ENCODE results near the gene FGG. TPM values are rescaled to one million over a fixed set of nuclear protein-coding genes. Genes with fewer than 3 reads are reported as not detected.

Gene FGG
- total and polyA plus RNA-seq, 9 donors, result 0.09 to 9.7 (median 0.93) TPM; not detected in 4

- no peaks in the 10 kb centered on the region for H3K36me3 ChIP-seq (ENCODE audit: control insufficient read depth, insufficient read depth, low read length)
- H3K27ac ChIP-seq (ENCODE audit: low read length), result no peak overlapping the region
- DNase-seq, result no peak
- H3K27me3 ChIP-seq (ENCODE audit: control insufficient read depth, insufficient read depth, low read length), result no peaks in the 10 kb centered on the region
- H3K4me1 ChIP-seq (ENCODE audit: control insufficient read depth, insufficient read depth, low read length), result no peaks in the 10 kb centered on the region
- WGBS (ENCODE audit: insufficient coverage), result no CpG with 5 or more reads among the region's 2 CpGs
- no peak overlapping the region for H3K4me3 ChIP-seq (ENCODE audit: low read length)
- H3K9me3 ChIP-seq (replicated peaks; ENCODE audit: control insufficient read depth, low read depth, low read length), result no peaks in the 10 kb centered on the region
These were observed 24.3 kb downstream of the FGG start for GRCh38 chr4:154588198-154588597.

DNA sequence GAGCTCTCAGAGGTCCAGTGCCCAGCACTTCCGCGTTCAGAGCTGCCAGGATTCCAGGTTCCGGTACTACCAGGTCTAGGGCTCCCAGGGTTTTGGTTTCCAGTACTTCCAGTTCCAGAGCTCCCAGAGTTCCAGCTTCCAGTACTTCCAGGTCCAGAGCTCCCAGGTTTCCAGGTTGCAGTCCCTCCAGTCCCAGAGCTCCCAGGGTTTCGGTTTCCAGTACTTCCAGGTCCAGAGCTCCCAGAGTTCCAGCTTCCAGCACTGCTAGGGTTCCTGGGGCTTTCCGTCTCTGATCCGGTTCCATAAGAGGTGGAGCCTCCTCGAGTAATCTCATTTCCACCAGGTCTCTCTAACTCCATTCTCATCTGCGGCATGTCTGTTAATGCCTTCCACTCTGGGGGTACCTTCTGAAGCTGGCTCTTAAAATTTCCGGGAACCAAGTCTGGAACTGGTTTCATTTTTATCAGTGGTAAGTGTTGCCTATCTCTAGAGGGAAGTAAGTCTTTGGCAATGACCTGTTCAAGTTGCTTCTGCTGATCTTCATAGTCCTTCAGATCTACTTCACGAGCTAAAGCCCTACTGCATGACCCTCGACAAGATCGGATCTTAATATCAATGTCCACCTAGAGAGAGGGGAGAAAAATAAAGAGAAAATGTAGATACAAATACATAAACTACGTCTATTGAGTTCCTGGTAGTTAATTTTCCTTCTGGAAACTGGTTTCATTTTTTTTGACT lies 26.0 kb downstream of the FGG start:
- Histone ChIP-seq H3K4me3 (ENCODE audit: low read length) (no peak overlapping the region), H3K27ac (ENCODE audit: low read length) (no peak overlapping the region), H3K9me3 (replicated peaks; ENCODE audit: control insufficient read depth, low read depth, low read length) (no peaks in the 10 kb centered on the region), H3K4me1 (ENCODE audit: control insufficient read depth, insufficient read depth, low read length) (no peaks in the 10 kb centered on the region), H3K36me3 (ENCODE audit: control insufficient read depth, insufficient read depth, low read length) (no peaks in the 10 kb centered on the region), H3K27me3 (ENCODE audit: control insufficient read depth, insufficient read depth, low read length) (no peaks in the 10 kb centered on the region)
- WGBS (ENCODE audit: insufficient coverage), result 93% methylated on average over 5 of the region's 13 CpGs
- DNase-seq, result no peak

GRCh38 chr4:154585369-154586018 lies 27.0 kb downstream of the FGG start:
- WGBS (ENCODE audit: insufficient coverage), result 94% methylated on average over 6 of the region's 10 CpGs
- DNase-seq, result no peak
- no peak overlapping the region for H3K27ac ChIP-seq (ENCODE audit: low read length)
- no peaks in the 10 kb centered on the region for H3K27me3 ChIP-seq (ENCODE audit: control insufficient read depth, insufficient read depth, low read length)
- H3K4me3 ChIP-seq (ENCODE audit: low read length), result no peak overlapping the region
- H3K9me3 ChIP-seq (replicated peaks; ENCODE audit: control insufficient read depth, low read depth, low read length), result no peaks in the 10 kb centered on the region
- H3K4me1 ChIP-seq (ENCODE audit: control insufficient read depth, insufficient read depth, low read length), result no peaks in the 10 kb centered on the region
- no peaks in the 10 kb centered on the region for H3K36me3 ChIP-seq (ENCODE audit: control insufficient read depth, insufficient read depth, low read length)

GRCh38 chr4:154584259-154584658 lies 28.2 kb downstream of the FGG start:
- H3K27ac ChIP-seq (ENCODE audit: low read length), result no peak overlapping the region
- no peaks in the 10 kb centered on the region for H3K27me3 ChIP-seq (ENCODE audit: control insufficient read depth, insufficient read depth, low read length)
- no peak for DNase-seq
- WGBS (ENCODE audit: insufficient coverage), result no CpG with 5 or more reads among the region's 5 CpGs
- H3K4me3 ChIP-seq (ENCODE audit: low read length), result no peak overlapping the region
- no peaks in the 10 kb centered on the region for H3K36me3 ChIP-seq (ENCODE audit: control insufficient read depth, insufficient read depth, low read length)
- H3K9me3 ChIP-seq (replicated peaks; ENCODE audit: control insufficient read depth, low read depth, low read length), result no peaks in the 10 kb centered on the region
- no peaks in the 10 kb centered on the region for H3K4me1 ChIP-seq (ENCODE audit: control insufficient read depth, insufficient read depth, low read length)

DNA sequence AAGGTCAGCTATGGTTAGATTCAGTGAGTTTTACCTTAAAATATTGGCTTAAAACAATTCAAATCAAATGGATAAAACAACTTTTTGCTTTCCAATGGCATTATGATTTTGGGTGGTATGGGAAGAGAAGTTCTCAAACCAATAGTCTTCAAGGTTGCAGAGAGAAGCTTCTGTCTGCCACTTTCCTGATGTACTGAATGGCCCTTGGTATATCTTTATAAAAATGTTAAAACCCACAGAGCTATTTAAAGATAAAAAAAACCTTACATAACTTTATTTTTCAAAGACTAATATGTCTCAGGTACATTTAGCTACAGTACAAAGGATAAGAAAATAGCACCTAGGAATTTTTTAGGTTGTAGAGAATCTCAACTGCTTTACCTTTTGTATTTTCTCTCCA lies 28.8 kb downstream of the FGG start:
- H3K27ac ChIP-seq (ENCODE audit: low read length), result no peak overlapping the region
- H3K27me3 ChIP-seq (ENCODE audit: control insufficient read depth, insufficient read depth, low read length), result no peaks in the 10 kb centered on the region
- H3K9me3 ChIP-seq (replicated peaks; ENCODE audit: control insufficient read depth, low read depth, low read length), result no peaks in the 10 kb centered on the region
- no peaks in the 10 kb centered on the region for H3K4me1 ChIP-seq (ENCODE audit: control insufficient read depth, insufficient read depth, low read length)
- DNase-seq, result no peak
- no peaks in the 10 kb centered on the region for H3K36me3 ChIP-seq (ENCODE audit: control insufficient read depth, insufficient read depth, low read length)
- no peak overlapping the region for H3K4me3 ChIP-seq (ENCODE audit: low read length)

DNA sequence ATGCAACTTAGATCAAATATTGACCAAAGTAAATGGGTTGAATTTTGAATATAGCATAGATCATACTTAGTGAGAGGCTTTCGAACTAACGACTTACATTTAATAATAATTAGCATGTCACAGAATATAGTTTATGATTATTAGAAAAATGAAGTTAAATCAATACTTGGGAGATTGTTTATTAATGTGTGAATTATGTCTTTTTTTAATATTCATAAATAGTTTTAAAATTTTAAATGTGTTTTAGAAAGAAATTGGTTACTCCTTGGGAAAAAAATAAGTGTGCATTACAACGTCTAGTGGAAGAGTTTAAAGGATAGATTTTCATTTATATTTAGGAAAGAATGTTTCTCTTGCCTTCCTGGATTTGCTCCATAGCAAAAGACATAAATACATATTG lies 29.2 kb downstream of the FGG start:
- DNase-seq, result no peak
- WGBS (ENCODE audit: insufficient coverage), result no CpG with 5 or more reads among the region's 3 CpGs
- H3K27ac ChIP-seq (ENCODE audit: low read length), result no peak overlapping the region

DNA sequence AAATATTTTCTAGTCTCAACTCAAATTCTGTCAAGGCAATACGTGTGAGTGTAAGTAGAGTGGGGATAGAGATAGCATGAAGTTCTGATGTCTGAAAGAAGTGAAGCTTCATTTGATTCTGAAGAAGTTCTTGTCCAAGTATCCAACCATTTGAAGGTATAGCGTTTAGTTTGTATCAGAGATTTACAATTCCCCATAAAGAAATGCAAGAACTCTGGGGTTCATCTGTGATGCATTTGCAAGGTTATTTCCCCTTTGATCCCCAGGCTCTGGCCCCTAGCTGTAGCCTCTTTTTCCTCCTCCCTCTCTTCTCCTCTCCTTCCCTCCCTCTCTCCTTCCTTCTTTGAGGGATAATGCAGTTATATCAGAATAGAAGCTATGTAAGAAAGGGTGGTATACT lies 29.7 kb downstream of the FGG start:
- H3K27ac ChIP-seq (ENCODE audit: low read length), result no peak overlapping the region
- no CpG with 5 or more reads among the region's 2 CpGs for WGBS (ENCODE audit: insufficient coverage)
- no peak for DNase-seq
- H3K4me1 ChIP-seq (ENCODE audit: control insufficient read depth, insufficient read depth, low read length), result no peaks in the 10 kb centered on the region
- no peaks in the 10 kb centered on the region for H3K27me3 ChIP-seq (ENCODE audit: control insufficient read depth, insufficient read depth, low read length)
- H3K9me3 ChIP-seq (replicated peaks; ENCODE audit: control insufficient read depth, low read depth, low read length), result no peaks in the 10 kb centered on the region
- H3K36me3 ChIP-seq (ENCODE audit: control insufficient read depth, insufficient read depth, low read length), result no peaks in the 10 kb centered on the region
- no peak overlapping the region for H3K4me3 ChIP-seq (ENCODE audit: low read length)

More for the DNA sequence above, 29.2 kb downstream of the FGG start:
- Histone ChIP-seq H3K27me3 (ENCODE audit: control insufficient read depth, insufficient read depth, low read length) (no peaks in the 10 kb centered on the region), H3K36me3 (ENCODE audit: control insufficient read depth, insufficient read depth, low read length) (no peaks in the 10 kb centered on the region), H3K4me1 (ENCODE audit: control insufficient read depth, insufficient read depth, low read length) (no peaks in the 10 kb centered on the region), H3K4me3 (ENCODE audit: low read length) (no peak overlapping the region), H3K9me3 (replicated peaks; ENCODE audit: control insufficient read depth, low read depth, low read length) (no peaks in the 10 kb centered on the region)

DNA sequence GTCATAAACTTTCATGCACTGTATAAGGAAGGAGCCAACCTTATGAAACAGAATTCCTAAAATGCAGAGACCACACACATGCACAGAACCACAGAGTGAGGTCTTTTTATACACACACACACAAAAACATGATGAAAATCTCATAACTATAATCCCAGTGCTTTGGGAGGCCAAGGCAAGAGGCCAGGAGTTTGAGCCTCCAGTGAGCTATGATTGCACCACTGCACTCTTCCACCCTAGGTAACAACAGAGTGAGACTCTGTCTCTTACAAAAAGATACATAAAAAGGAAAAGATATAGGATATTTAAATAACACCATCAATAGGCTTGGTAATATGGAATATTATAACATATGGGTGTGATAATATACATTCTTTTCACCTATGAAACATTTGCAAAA lies 32.5 kb downstream of the FGG start:
- no peak overlapping the region for H3K27ac ChIP-seq (ENCODE audit: low read length)
- H3K27me3 ChIP-seq (ENCODE audit: control insufficient read depth, insufficient read depth, low read length), result no peaks in the 10 kb centered on the region
- no peaks in the 10 kb centered on the region for H3K36me3 ChIP-seq (ENCODE audit: control insufficient read depth, insufficient read depth, low read length)
- no peaks in the 10 kb centered on the region for H3K9me3 ChIP-seq (replicated peaks; ENCODE audit: control insufficient read depth, low read depth, low read length)
- no peak overlapping the region for H3K4me3 ChIP-seq (ENCODE audit: low read length)
- no peaks in the 10 kb centered on the region for H3K4me1 ChIP-seq (ENCODE audit: control insufficient read depth, insufficient read depth, low read length)
- DNase-seq, result no peak

DNA sequence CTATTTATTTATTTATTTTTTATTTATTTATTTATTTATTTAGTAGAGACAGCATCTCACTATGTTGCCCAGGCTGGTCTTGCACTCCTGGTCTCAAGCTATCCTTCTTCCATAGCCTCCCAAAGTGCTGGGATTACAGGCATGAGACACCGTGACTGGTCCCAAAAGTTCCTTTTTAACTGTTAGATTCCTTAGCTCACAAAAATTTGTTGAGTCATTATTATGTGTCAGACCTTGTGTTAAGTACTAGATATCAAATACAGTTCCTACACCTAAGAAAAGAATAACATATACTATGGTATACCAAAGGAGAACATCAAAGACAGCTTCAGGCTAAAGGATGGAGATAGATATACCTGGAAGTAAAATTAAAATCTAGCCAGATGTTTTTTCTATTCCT lies 33.5 kb downstream of the FGG start:
- Histone ChIP-seq H3K4me3 (ENCODE audit: low read length) (no peak overlapping the region), H3K27ac (ENCODE audit: low read length) (no peak overlapping the region), H3K9me3 (replicated peaks; ENCODE audit: control insufficient read depth, low read depth, low read length) (no peaks in the 10 kb centered on the region), H3K27me3 (ENCODE audit: control insufficient read depth, insufficient read depth, low read length) (no peaks in the 10 kb centered on the region), H3K36me3 (ENCODE audit: control insufficient read depth, insufficient read depth, low read length) (no peaks in the 10 kb centered on the region), H3K4me1 (ENCODE audit: control insufficient read depth, insufficient read depth, low read length) (no peaks in the 10 kb centered on the region)
- WGBS (ENCODE audit: insufficient coverage), result no CpG with 5 or more reads among the region's 1 CpG
- DNase-seq, result no peak

- DNase-seq, result no peak
- Histone ChIP-seq H3K4me1 (ENCODE audit: control insufficient read depth, insufficient read depth, low read length) (no peaks in the 10 kb centered on the region), H3K27me3 (ENCODE audit: control insufficient read depth, insufficient read depth, low read length) (no peaks in the 10 kb centered on the region), H3K27ac (ENCODE audit: low read length) (no peak overlapping the region), H3K36me3 (ENCODE audit: control insufficient read depth, insufficient read depth, low read length) (no peaks in the 10 kb centered on the region), H3K9me3 (replicated peaks; ENCODE audit: control insufficient read depth, low read depth, low read length) (no peaks in the 10 kb centered on the region), H3K4me3 (ENCODE audit: low read length) (no peak overlapping the region)
- no CpG with 5 or more reads among the region's 2 CpGs for WGBS (ENCODE audit: insufficient coverage)
These were observed 35.1 kb downstream of the FGG start for GRCh38 chr4:154577324-154577723.

Measured in muscle of leg (tissue), 11 donors.